Stimulated activated CD4-positive, alpha-beta T cell treated with anti-CD3 and anti-CD28 coated beads, TNF-alpha, amount 100 ng/mL, for 4 hours (primary cell): ENCODE measurements around the gene NPIPA8.
"Not testable (repeated sequence)": the region's sequence is repeated elsewhere in the genome, so short reads cannot be mapped to it uniquely, and the experiment has no call there.

ENCODE experiments used
- DNase-seq, 3 experiments: peaks; one replicate each; pipeline ENCODE4 v3.0.0-alpha.2; 2020; ENCODE audit warnings: low read depth in 3 of 3

The NPIPA8 gene

GRCh38 chr16:18276756-18277155 is 59.8 kb downstream of the NPIPA8 start:
- not testable (repeated sequence) for DNase-seq

GRCh38 chr16:18270171-18270570 is 66.4 kb downstream of the NPIPA8 start:
- not testable (repeated sequence) for DNase-seq
